SU-DHL-6 (cell line): Measurements from ENCODE around the gene ATP8A2.

Source experiments
- H2AFZ ChIP-seq: fragments of 200-600 bp; sonication (generic); 2 replicates; pipeline ENCODE4 v1.6.1; 2014; ENCODE audit warnings: low read depth, mild to moderate bottlenecking, moderate library complexity, mixed read lengths, antibody characterized with exemption, low read length; ENCODE audit not compliant: severe bottlenecking
- H3F3A ChIP-seq: fragments of 200-600 bp; shearing (Covaris generic); 2 replicates; pipeline ENCODE4 v1.6.0; 2016; ENCODE audit warnings: antibody characterized with exemption, mild to moderate bottlenecking; ENCODE audit not compliant: insufficient read depth
- H3K27ac ChIP-seq: fragments of 200-600 bp; sonication (generic); 2 replicates; pipeline ENCODE4 v1.5.1; 2016; ENCODE audit warnings: low read depth, mild to moderate bottlenecking, low read length, moderate library complexity, mixed read lengths
- H3K27me3 ChIP-seq: fragments of 200-600 bp; sonication (generic), shearing (Covaris generic); 2 replicates; pipeline ENCODE4 v1.6.0; 2014; ENCODE audit warnings: mild to moderate bottlenecking, low read length
- H3K36me3 ChIP-seq: fragments of 200-600 bp; sonication (generic); 2 replicates; pipeline ENCODE4 v1.6.1; 2014; ENCODE audit warnings: mild to moderate bottlenecking, low read length, mixed read lengths
- H3K4me2 ChIP-seq: fragments of 300-600, 200-600 bp; shearing (Covaris generic), sonication (generic); 2 replicates; pipeline ENCODE4 v1.6.0; 2014; ENCODE audit warnings: low read length, low read depth, mild to moderate bottlenecking; ENCODE audit not compliant: poor library complexity, severe bottlenecking
- H3K4me3 ChIP-seq: fragments of 200-600 bp; sonication (generic); 2 replicates; pipeline ENCODE4 v1.5.1; 2014; ENCODE audit warnings: antibody characterized with exemption, low read length, mild to moderate bottlenecking, mixed read lengths; ENCODE audit not compliant: insufficient read depth, poor library complexity, severe bottlenecking
- H3K79me2 ChIP-seq: fragments of 200-600 bp; sonication (generic); 2 replicates; pipeline ENCODE4 v1.6.1; 2014; ENCODE audit warnings: mild to moderate bottlenecking, low read length, moderate library complexity; ENCODE audit not compliant: insufficient read depth
- H3K9ac ChIP-seq: fragments of 200-600 bp; sonication (generic); 2 replicates; pipeline ENCODE4 v1.7.0; 2014; ENCODE audit warnings: mild to moderate bottlenecking, low read length
- H3K9me2 ChIP-seq: fragments of 200-600 bp; sonication (generic); replicated peaks from 2 replicates; pipeline ENCODE4 v1.6.1; 2014; ENCODE audit warnings: low read length; ENCODE audit not compliant: insufficient read depth
- H3K9me3 ChIP-seq: fragments of 200-600 bp; sonication (generic); 2 replicates; pipeline ENCODE4 v1.6.1; 2014; ENCODE audit warnings: low read length, mixed read lengths; ENCODE audit not compliant: insufficient read depth
- H4K20me1 ChIP-seq: fragments of 200-600 bp; sonication (generic); 2 replicates; pipeline ENCODE4 v1.6.1; 2014; ENCODE audit warnings: low read depth, mild to moderate bottlenecking, antibody characterized with exemption, low read length, moderate library complexity, mixed read lengths
- CTCF ChIP-seq: fragments of 200-600 bp; sonication (generic); IDR thresholded peaks from one replicate; pipeline ENCODE4 v1.5.1; 2017; ENCODE audit warnings: antibody characterized with exemption, mild to moderate bottlenecking, low read length, moderate library complexity; ENCODE audit not compliant: insufficient read depth, poor library complexity, severe bottlenecking
- EZH2phosphoT487 ChIP-seq: fragments of 200-600 bp; sonication (generic), shearing (Covaris generic); conservative IDR thresholded peaks from 2 replicates; pipeline ENCODE4 v1.6.1; 2018; ENCODE audit warnings: mild to moderate bottlenecking, antibody characterized with exemption, low read length, moderate library complexity, mixed read lengths

The ATP8A2 gene

GRCh38 chr13:25630329-25630900 is 258.6 kb downstream of the ATP8A2 start:
- no peaks in the 10 kb centered on the region for H3K36me3 ChIP-seq
- no peaks in the 10 kb centered on the region for H3F3A ChIP-seq
- no peak overlapping the region for H3K27ac ChIP-seq
- H3K9me2 ChIP-seq, result no peaks in the 10 kb centered on the region
- no peak overlapping the region for H2AFZ ChIP-seq
- no peaks in the 10 kb centered on the region for H4K20me1 ChIP-seq
- TF ChIP-seq CTCF (no peak), EZH2phosphoT487 (no peak)
- no peaks in the 10 kb centered on the region for H3K9me3 ChIP-seq
- H3K4me3 ChIP-seq, result no peak overlapping the region
- H3K27me3 ChIP-seq, result no peaks in the 10 kb centered on the region
- H3K4me2 ChIP-seq, result no peak overlapping the region
- no peak overlapping the region for H3K9ac ChIP-seq
- no peaks in the 10 kb centered on the region for H3K79me2 ChIP-seq

GRCh38 chr13:25632166-25632888 is 260.6 kb downstream of the ATP8A2 start:
- H3K9ac ChIP-seq, result no peak overlapping the region
- H3K9me3 ChIP-seq, result no peaks in the 10 kb centered on the region
- H3K79me2 ChIP-seq, result no peaks in the 10 kb centered on the region
- no peaks in the 10 kb centered on the region for H3K36me3 ChIP-seq
- H3K27me3 ChIP-seq, result no peaks in the 10 kb centered on the region
- no peaks in the 10 kb centered on the region for H3F3A ChIP-seq
- no peak overlapping the region for H2AFZ ChIP-seq
- H3K9me2 ChIP-seq, result no peaks in the 10 kb centered on the region
- H4K20me1 ChIP-seq, result no peaks in the 10 kb centered on the region
- no peak overlapping the region for H3K4me3 ChIP-seq
- TF ChIP-seq CTCF, result no peak
- TF ChIP-seq EZH2phosphoT487, result no peak
- no peak overlapping the region for H3K4me2 ChIP-seq
- no peak overlapping the region for H3K27ac ChIP-seq

- Histone ChIP-seq H3K27me3 (no peaks in the 10 kb centered on the region), H3K79me2 (no peaks in the 10 kb centered on the region), H3K4me2 (no peak overlapping the region), H3K4me3 (no peak overlapping the region), H3K36me3 (no peaks in the 10 kb centered on the region), H3K9me2 (no peaks in the 10 kb centered on the region), H4K20me1 (no peaks in the 10 kb centered on the region), H3K27ac (no peak overlapping the region), H3K9me3 (no peaks in the 10 kb centered on the region), H3F3A (no peaks in the 10 kb centered on the region), H3K9ac (no peak overlapping the region), H2AFZ (no peak overlapping the region)
- TF ChIP-seq EZH2phosphoT487, result no peak
- TF ChIP-seq CTCF, result no peak
These were observed 261.3 kb downstream of the ATP8A2 start for GRCh38 chr13:25633093-25633492.
